Measurements from ENCODE around the gene DBP.
A peak's percentile ranks its signal among the peaks of the same experiment; 100 is the strongest.
"Not testable (repeated sequence)": the region's sequence is repeated elsewhere in the genome, so short reads cannot be mapped to it uniquely, and the experiment has no call there.

The DBP gene

GRCh38 chr19:48665786-48666185, 28.6 kb upstream of the DBP start:
- TF ChIP-seq, protein P1, sequence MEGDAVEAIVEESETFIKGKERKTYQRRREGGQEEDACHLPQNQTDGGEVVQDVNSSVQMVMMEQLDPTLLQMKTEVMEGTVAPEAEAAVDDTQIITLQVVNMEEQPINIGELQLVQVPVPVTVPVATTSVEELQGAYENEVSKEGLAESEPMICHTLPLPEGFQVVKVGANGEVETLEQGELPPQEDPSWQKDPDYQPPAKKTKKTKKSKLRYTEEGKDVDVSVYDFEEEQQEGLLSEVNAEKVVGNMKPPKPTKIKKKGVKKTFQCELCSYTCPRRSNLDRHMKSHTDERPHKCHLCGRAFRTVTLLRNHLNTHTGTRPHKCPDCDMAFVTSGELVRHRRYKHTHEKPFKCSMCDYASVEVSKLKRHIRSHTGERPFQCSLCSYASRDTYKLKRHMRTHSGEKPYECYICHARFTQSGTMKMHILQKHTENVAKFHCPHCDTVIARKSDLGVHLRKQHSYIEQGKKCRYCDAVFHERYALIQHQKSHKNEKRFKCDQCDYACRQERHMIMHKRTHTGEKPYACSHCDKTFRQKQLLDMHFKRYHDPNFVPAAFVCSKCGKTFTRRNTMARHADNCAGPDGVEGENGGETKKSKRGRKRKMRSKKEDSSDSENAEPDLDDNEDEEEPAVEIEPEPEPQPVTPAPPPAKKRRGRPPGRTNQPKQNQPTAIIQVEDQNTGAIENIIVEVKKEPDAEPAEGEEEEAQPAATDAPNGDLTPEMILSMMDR (IDR thresholded peaks at IDR 0.05; ENCODE audit: insufficient read depth, low read depth, low read length, missing control alignments), result no peak
- H3K4me3 ChIP-seq (ENCODE audit: low read depth, low read length), result no peak overlapping the region
- no peak for DNase-seq (ENCODE audit: low read depth)

DNA sequence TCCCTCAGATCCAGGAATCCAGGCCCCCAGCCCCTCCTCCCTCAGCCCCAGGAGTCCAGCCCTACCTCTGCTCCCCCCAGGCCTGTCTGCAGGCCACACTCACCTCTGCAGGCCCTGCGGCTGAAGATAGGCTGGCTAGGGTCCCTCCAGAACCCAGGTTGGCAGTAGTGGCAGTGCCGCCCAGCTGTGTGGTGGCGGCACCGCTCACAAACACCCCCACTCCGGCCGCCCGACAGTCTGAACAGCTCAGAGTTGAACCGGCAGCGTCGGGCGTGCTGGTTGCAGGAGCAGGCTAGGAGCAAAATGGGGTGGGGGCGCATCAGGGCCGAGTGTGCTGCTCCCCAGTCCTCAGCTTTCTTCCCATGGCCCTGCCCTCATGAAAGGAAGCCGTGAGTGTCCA, 27.3 kb upstream of the DBP start:
- TF ChIP-seq, protein P1 (IDR thresholded peaks at IDR 0.05; ENCODE audit: insufficient read depth, low read depth, low read length, missing control alignments), result no peak
- no peak for DNase-seq (ENCODE audit: low read depth)
- H3K4me3 ChIP-seq (ENCODE audit: low read depth, low read length), result no peak overlapping the region

DNA sequence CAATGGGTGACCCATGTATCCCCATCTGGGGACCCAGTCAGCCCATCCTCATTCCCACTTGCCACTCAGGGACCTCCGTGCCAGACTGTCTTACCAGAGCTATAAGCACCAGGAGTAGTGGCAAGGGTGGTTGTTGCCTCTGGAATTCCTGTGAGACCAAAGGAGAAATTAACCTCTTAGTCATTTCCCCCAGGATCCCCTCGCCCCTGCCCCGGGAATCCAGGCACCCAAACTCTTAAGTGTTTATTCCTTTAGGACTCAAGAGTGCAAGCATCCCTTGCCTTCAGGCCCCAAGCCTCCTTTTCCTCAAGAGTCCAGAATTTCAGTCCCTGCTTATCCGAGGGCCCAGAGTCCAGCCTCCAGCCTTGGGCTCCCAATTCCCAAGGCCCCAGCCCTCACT, 26.5 kb upstream of the DBP start:
- no peak overlapping the region for H3K4me3 ChIP-seq (ENCODE audit: low read depth, low read length)
- no peak for DNase-seq (ENCODE audit: low read depth)
- TF ChIP-seq, protein P1 (IDR thresholded peaks at IDR 0.05; ENCODE audit: insufficient read depth, low read depth, low read length, missing control alignments), result no peak

- no peak overlapping the region for H3K4me3 ChIP-seq (ENCODE audit: low read depth, low read length)
- TF ChIP-seq, protein P1 (IDR thresholded peaks at IDR 0.05; ENCODE audit: insufficient read depth, low read depth, low read length, missing control alignments), result no peak
- DNase-seq (ENCODE audit: low read depth), result no peak
Measured at GRCh38 chr19:48661711-48662090, 24.5 kb upstream of the DBP start.

DNA sequence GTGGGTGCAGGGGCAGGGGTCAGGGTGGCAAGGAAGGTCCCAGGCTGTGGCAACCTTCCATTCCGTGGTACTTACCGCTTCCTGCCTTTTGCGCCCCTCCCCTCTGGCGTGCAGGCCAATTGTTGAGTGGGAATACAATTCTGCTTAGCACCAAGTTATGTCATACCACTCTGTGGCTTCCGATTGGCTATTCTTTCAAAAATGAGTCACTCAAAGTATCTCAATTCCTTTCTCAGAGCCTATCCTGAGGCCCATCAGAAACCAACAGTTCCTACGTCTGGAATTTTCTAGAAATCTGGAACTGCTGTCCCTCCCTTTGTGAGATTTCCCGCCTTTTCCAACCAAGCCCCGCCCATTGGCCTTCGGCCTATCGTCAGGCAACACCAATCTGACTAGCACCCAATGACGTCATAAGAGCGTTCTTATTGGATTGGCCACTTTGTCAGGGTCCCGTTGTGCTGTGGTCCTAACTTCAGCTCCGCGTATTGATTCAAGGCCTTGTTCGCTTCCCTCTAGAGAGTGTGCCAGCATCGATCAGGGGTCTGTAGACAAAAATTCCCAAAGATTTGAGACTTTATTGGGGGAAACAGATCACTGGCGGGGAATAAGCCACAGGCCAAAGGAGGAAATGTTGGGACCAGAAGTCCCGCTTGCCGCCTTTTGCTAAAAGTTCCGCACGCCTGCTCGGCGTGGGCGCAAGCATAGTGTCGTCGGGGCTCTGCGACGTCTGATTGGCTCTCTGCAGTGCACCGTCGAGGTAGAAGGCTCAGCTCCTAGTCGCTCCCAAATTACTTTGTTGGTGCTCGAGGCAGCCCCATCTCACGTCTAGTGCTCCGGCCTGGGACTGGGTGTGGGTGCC, 23.9 kb upstream of the DBP start:
- TF ChIP-seq, protein P1 (IDR thresholded peaks at IDR 0.05; ENCODE audit: insufficient read depth, low read depth, low read length, missing control alignments), result no peak
- H3K4me3 ChIP-seq (ENCODE audit: low read depth, low read length), result peak overlapping the region; percentile 28
- peak; percentile 94 for DNase-seq (ENCODE audit: low read depth)

GRCh38 chr19:48659768-48660167, 22.6 kb upstream of the DBP start:
- TF ChIP-seq, protein P1 (IDR thresholded peaks at IDR 0.05; ENCODE audit: insufficient read depth, low read depth, low read length, missing control alignments), result no peak
- no peak overlapping the region for H3K4me3 ChIP-seq (ENCODE audit: low read depth, low read length)
- peak; percentile 60 for DNase-seq (ENCODE audit: low read depth)

GRCh38 chr19:48658483-48658882, 21.3 kb upstream of the DBP start:
- DNase-seq (ENCODE audit: low read depth), result no peak
- no peak overlapping the region for H3K4me3 ChIP-seq (ENCODE audit: low read depth, low read length)
- TF ChIP-seq, protein P1 (IDR thresholded peaks at IDR 0.05; ENCODE audit: insufficient read depth, low read depth, low read length, missing control alignments), result no peak

GRCh38 chr19:48657828-48658227, 20.6 kb upstream of the DBP start:
- H3K4me3 ChIP-seq (ENCODE audit: low read depth, low read length); DNase-seq (ENCODE audit: low read depth): not testable (repeated sequence)

All from GM12865 (cell line).